RPMI8226 (cell line): ENCODE measurements around the gene DNAH3.
"Not testable (repeated sequence)": the region's sequence is repeated elsewhere in the genome, so short reads cannot be mapped to it uniquely, and the experiment has no call there.

Experiments used
- DNase-seq: peaks from one replicate; pipeline ENCODE4 v3.0.0-alpha.2; 2015

The DNAH3 gene

DNA sequence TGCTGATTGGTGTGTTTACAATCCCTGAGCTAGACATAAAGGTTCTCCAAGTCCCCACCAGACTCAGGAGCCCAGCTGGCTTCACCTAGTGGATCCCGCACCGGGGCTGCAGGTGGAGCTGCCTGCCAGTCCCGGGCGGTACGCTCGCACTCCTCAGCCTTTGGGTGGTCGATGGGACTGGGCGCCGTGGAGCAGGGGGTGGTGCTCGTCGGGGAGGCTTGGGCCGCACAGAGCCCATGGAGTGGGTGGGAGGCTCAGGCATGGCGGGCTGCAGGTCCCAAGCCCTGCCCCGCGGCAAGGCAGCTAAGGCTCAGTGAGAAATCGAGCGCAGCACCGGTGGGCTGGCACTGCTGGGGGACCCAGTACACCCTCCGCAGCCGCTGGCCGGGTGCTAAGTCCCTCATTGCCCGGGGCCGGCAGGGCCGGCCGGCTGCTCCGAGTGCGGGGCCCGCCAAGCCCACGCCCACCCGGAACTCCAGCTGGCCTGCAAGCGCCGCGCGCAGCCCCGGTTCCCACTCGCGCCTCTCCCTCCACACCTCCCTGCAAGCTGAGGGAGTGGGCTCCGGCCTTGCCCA, 161.1 kb downstream of the DNAH3 start:
- DNase-seq = not testable (repeated sequence)

DNA sequence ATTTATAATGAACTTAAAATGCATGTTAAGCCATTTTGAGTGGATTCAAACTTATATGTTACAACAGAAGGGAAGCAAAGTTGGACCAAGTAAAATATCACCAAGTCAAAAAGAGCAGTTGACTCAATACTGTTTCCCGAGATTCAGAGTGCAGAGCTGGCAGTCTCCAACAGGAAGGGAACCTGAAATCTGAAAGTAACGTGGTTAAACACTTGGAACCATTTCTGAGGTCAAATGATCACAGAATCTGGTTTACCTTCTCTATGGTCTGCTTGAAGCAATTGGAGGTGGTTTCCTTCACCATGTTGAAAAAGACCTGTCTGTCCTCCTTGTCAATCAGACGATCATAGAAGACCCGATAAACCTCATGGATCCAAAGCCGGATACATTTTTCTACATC, 163.6 kb downstream of the DNAH3 start:
- DNase-seq = peak; percentile 27

DNA sequence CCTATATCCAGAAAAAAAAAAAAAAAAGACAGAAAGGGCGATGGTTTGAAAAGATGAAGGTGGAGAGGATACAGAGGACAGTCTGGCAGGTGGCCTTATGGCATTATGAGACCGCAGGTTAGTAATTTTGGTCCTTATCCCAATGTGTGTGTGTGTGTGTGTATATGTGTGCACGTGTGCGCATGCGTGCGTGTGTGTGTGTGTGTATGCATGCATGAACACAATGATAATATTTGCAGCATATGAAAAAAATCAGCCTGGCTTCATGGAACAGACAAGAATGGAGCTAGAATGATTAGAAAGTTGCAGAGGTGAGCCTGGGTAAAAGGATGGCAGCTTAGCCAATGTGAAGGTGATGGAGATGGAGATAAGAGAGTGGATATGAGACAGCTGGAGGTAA, 166.6 kb downstream of the DNAH3 start:
- DNase-seq = no peak

GRCh38 chr16:20976576-20976975, 174.1 kb downstream of the DNAH3 start:
- DNase-seq = no peak

- not testable (repeated sequence) for DNase-seq
Measured at GRCh38 chr16:20973201-20973600, 177.4 kb downstream of the DNAH3 start.

DNA sequence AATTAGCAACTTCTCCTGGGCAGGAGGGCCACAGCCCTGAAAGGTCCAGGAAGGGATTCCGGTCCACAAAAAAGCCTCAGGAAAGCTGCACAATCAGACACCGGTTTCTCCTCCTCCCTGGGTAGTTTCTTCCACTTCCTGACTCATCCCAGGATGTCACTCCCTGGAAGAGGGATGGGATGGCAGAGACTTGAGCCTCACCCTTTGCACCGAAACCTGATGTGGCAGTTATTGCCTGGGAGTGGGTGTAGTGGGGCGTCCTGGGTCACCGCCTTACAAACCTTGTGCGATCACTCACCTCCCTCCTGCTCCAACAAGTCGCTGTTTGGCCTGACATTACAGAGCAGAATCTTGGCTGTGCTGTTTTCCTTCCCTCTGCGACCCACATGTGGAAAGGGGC, 179.2 kb downstream of the DNAH3 start:
- DNase-seq = no peak

DNA sequence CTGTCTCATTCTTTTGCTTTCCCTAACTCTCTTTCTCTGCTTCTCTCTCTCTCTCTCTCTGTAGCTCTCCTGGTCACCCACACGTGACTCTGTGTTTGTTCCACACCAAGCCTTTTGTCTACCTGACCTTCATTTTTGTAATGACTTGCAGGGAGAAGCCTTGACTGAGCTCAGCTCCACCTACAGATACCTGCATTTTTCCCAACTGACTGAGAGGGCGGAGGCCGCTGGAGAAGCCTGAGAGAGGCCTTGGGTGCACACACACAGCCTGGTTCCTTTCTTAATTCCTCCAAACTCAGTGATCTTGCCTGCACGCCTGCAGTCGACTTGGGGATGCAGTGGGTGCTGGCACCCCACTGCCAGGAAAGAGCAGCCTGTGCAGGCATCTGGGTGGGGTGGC, 181.3 kb downstream of the DNAH3 start:
- no peak for DNase-seq

DNA sequence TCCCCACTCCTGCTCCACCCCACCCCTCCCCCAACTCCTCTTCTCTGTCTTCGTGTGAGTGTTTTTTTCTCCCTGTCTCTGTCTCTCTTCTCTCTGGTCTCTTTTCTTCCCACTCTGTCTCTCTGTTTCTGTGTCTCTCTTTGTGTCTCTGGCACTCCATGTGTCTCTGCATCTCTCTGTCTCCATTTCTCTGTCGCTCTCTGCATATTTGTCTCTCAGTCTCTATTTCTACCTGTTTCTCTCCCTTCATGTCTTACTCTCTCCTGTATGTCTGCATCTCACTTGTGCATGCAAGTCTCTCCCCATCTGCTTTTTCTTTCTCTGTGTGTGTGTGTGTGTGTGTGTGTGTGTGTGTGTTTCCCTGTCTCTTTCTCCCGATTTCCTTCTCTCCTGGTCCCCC, 181.9 kb downstream of the DNAH3 start:
- no peak for DNase-seq

DNA sequence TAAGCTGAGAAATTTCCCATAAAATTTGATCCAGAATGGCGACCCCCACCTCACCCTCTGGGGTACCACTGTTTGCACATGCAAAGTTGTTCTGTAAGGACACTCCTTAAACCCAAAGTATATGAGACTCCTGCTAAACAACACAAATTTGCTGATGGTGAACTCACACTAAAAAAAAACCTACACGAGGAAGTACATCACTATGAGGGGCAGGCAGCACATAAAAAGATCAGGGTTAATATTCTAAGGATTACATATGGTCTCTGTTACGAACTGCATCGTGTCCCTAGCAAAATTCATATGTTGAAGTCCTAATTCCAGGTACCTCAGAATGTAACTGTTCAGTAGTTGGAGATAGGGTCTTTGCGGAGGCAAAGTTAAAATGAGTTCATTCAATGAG, 189.7 kb downstream of the DNAH3 start:
- no peak for DNase-seq

DNA sequence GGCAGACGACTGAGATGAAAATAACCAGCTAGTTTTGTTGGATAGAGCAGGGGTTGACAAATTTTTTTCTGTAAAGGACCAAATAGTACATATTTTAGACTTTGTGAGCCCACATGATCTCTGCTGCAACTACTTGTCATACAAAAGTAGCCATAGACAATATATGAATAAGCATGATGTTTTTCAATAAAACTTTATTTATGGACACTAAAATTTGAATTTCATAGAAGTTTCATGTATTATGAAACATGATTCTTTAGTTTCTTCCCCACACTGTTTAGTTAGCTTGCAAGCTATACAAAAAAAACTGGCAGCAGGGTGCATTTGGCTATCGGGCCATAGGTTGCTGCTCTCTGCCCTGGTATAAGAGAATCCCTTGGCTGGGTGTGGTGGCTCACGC, 193.5 kb downstream of the DNAH3 start:
- DNase-seq = no peak

DNA sequence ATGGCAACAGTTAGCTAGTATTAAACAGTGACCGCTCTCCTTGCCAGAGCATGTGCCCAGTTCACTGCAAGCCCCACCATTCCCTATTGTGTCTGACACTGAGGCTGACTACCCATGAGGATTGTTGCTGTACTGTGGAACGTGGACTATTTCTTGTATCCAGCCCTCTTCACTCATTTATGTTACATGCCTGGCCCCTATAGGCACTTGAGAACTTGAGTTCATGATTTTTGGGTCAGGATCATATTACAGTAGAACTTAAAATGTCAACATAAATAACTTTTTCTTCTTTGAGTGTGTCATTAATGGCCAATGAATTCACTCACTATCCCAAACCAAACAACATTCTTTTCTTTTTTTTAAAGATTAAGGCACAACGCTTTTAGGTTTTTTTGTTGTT, 194.3 kb downstream of the DNAH3 start:
- no peak for DNase-seq

DNA sequence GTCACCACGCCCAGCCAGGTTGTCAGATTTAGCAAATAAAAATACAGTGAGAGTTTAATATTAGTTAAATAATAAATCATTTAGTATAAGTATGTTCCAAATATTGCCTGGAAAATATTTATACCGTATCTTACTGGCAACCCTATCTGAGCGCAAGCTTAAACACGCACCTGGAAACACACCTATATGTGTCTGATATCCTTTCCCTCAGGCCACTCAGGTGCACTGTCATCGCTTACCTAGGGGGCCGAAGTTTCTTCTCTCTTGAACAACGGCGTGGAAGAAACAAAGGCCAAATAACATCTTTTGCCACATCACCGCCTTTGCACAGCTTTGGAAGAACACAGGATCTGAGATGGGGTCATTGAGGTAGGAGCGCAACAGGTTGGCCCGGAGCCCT, 196.1 kb downstream of the DNAH3 start:
- DNase-seq = no peak

GRCh38 chr16:20952139-20952920, 198.3 kb downstream of the DNAH3 start:
- DNase-seq = no peak

GRCh38 chr16:20950294-20950693, 200.4 kb downstream of the DNAH3 start:
- no peak for DNase-seq

GRCh38 chr16:20949660-20950059, 201.0 kb downstream of the DNAH3 start:
- DNase-seq = no peak

GRCh38 chr16:20948444-20948843, 202.2 kb downstream of the DNAH3 start:
- DNase-seq = no peak

GRCh38 chr16:20946015-20946629, 204.5 kb downstream of the DNAH3 start:
- no peak for DNase-seq

DNA sequence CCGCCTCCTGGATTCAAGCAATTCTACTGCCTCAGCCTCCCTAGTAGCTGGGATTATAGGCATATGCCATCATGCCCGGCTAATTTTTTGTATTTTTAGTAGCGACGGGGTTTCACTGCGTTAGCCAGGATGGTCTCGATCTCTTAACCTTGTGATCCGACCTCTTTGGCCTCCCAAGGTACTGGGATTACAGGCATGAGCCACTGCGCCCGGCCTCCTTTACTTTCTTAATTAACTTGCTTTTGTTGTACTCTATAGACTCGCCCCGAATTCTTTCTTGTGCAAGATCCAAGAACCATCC, 205.1 kb downstream of the DNAH3 start:
- DNase-seq = not testable (repeated sequence)

DNA sequence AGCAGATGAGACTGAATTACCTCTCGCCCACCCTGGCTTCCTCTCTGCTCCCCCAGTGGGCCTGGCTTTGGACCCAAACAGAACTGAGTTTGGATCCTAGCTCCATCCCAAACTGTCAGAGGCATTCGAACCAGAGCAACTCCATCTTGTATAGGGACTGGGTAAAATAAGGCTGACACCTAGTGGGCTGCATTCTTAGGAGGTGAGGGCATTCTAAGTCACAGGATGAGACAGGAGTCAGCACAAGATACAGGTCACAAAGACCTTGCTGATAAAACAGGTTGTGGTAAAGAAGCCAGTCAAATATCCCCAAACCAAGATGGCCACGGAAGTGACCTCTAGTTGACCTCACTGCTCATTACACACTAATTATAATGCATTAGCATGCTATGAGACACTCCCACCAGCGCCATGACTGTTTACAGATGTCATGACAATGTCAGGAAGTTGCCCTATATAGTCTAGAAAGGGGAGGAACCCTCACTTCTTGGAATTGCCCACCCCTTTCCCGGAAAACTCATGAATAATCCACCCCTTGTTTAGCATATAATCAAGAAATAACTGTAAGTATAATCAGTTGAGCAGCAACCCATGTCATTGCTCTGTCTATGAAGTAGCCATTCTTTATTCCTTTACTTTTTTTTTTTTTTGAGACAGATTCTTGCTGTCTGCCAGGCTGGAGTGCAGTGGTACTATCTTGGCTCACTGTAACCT, 205.6 kb downstream of the DNAH3 start:
- DNase-seq = peak; percentile 38

DNA sequence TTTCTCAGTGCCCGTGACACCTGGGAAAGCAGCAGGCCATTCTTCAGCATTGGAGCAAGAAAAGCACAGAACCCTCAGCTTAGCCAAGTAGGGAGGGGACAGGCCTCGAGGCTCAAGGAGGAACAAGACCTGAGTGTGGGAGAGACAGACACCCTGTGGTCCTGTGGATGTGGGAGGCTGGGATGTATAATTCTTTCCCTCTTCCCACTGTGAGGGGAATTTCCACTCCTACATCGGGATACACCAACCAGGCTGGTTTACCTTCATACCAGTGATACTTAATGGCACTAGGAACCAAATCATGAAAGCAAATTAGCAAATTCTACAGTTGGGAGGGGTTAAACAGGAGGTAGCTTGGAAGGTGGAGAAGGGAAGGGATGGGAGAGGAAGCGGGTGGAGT, 208.4 kb downstream of the DNAH3 start:
- DNase-seq = no peak

DNA sequence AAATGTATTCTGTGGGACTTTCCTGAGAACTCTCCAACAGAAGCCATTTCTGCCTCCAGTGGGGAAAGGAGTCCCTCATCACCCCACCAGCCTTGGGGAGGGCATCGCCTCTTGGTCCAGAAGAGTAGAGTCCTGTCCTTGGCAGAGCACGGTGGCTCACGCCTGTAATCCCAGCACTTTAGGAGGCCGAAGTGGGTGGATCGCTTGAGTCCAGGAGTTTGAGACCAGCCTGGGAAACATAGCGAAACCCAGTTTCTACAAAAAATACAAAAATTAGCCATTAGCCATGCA, 209.1 kb downstream of the DNAH3 start:
- no peak for DNase-seq

DNA sequence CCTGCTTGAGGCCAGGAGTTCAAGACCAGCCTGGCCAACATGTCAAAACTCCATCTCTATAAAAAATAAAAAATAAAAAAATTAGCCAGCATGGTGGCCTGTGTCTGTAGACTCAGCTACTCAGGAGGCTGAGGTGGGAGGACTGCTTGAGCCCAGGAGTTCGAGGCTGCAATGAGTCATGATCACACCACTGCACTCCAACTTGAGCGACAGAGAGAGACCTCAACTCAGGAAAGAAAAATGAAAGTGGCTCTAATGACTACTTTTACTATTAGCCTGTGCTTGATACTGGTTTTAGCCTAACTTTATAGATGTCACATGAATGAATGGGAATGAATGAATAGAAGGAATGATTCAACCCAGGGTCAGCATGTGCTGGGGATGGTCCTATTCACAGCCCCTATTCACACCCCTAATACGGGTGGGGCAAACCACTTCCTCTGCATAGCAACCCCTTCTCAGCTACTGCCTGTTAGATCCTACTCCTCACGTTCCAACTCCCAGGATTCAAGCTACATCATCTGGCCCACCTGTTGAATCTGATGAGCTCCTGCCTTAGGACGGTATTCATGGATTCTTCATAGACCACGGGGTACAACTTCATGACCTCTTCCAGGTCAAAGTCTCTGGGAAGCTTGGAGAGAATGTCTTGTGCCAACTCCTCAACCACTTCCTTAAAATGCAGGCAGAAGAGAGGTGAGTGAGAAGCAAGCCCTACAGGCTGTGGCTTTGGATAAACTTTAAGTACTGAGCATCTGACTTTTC, 209.6 kb downstream of the DNAH3 start:
- no peak for DNase-seq

- DNase-seq = no peak
Measured at GRCh38 chr16:20939611-20940010, 211.0 kb downstream of the DNAH3 start.
